Pancreas (tissue), 10 donors: ENCODE measurements around the gene SNRNP48. TPM values are rescaled to one million over a fixed set of nuclear protein-coding genes. Genes with fewer than 3 reads are reported as not detected.

Experiments used
- ATAC-seq, 4 donors: fragments of 200-7000 bp; cut with Tn5 transposase; one replicate each; pipeline versions ENCODE4 v1.8.0 to v1.9.1; 2020; ENCODE audit warnings: mild to moderate bottlenecking in 4 of 4, moderate library complexity in 4 of 4
- DNase-seq, 6 donors: peaks; one replicate each; pipeline ENCODE4 v3.0.0-alpha.2; 2020
- FAIRE-seq: peaks from 2 replicates; lab custom pipeline; 2012; peaks lifted over from hg19 to GRCh38; lab: Jason Lieb, UNC
- H3K27ac ChIP-seq, 4 donors: fragments of 200-600 bp; sonication (generic); 1 replicate in 3 of 4; 2 replicates in 1 of 4; pipeline versions ENCODE4 v1.5.0 to v1.8.0; 2020
- H3K27me3 ChIP-seq, 4 donors: fragments of 200-600 bp; one replicate each; pipeline ENCODE4 v1.8.0; 2021
- H3K36me3 ChIP-seq, 3 donors: fragments of 200-600 bp; sonication (generic) in 1 of 3; one replicate each; pipeline versions ENCODE4 v1.5.0 to v1.8.0; 2020 to 2021
- H3K4me1 ChIP-seq, 3 donors: fragments of 200-600 bp; one replicate each; pipeline ENCODE4 v1.8.0; 2021
- H3K4me3 ChIP-seq, 4 donors: fragments of 200-600 bp; sonication (generic) in 2 of 4; one replicate each; pipeline versions ENCODE4 v1.5.0 to v1.8.0; 2020 to 2021
- H3K9me3 ChIP-seq, 4 donors: fragments of 200-600 bp; one replicate each; pipeline ENCODE4 v1.8.0; 2021
- CTCF ChIP-seq, 4 donors: fragments of 200-600 bp; sonication (generic) in 3 of 4; IDR thresholded peaks; one replicate each; pipeline versions ENCODE4 v1.5.0 to v1.8.0; 2021; ENCODE audit warnings: antibody characterized with exemption in 4 of 4
- WGBS, 2 donors: extraction: QIAGEN DNeasy Blood & Tissue Kit; methylation state at CpG; one replicate each; pipeline ENCODE4 v1.1.7; 2013; 5-methylcytosine and 5-hydroxymethylcytosine counted together
- intact Hi-C, 3 donors: fragments of 100-400 bp; cut with DNase I; formaldehyde crosslinking; loops; one replicate each; pipeline versions ENCODE4 v1.11.1 to v1.14.2; 2022
- polyA plus RNA-seq, 2 donors: library from polyadenylated mRNA; stranded (reverse); fragments of 200-250 nt; gene quantifications; one replicate each; pipeline ENCODE4 v1.2.3, GENCODE V29; 2013
- total RNA-seq, 6 donors: library from RNA; stranded (reverse); fragmentation: NEBNext Ultra II Directional in 4 of 6; extraction: Animal tissue kit (Norgen Biotek cat#: 25700) in 4 of 6; gene quantifications; one replicate each; pipeline versions ENCODE4 v1.2.1 to v1.2.4, GENCODE V29; 2021 to 2023
- donor health status: healthy with polysubstance abuse.
- donor health status: DM: no; HTN: no; CAD: no; lungs with moderate emphysema.
- donor health status: DM: no; HTN: no; CAD: no.
- donor health status: control.
- donor health status: control.
- donor health status: Bipolar disorder and iron deficiency.
- donor health status: DM: yes; HTN: yes; CAD: no.
- donor health status: DM: no; HTN: no; CAD: no.
- donor health status: DM: no; HTN: no; CAD: no.
- donor health status: DM: yes; HTN: yes; CAD: no.

The SNRNP48 gene
- total and polyA plus RNA-seq, 8 donors = 3.2 to 8.1 (median 4.8) TPM

- 0% methylated on average over 68 to 80 of the region's 80 CpGs for WGBS, 2 donors
- DNase-seq (peak; percentile 41 to 88 (median 62)), ATAC-seq (peak; percentile 22 to 41 (median 37)), FAIRE-seq (no peak)
- intact Hi-C loops = no loop called here
- Histone ChIP-seq H3K36me3 (no peaks in the 10 kb centered on the region), H3K9me3 (no peaks in the 10 kb centered on the region), H3K27me3 (no peaks in the 10 kb centered on the region), H3K27ac (peak overlapping the region; percentile 93 to 96 (median 94)), H3K4me1 (peaks cover 0 to 25% (median 14%) of the 10 kb centered on the region in 3 donors), H3K4me3 (peak overlapping the region; percentile 62 to 91 (median 77))
- TF ChIP-seq CTCF (IDR thresholded peaks at IDR 0.05) = no peak
Measured at GRCh38 chr6:7542065-7542873, 47.7 kb upstream of the SNRNP48 start.

GRCh38 chr6:7542874-7543624 lies 46.9 kb upstream of the SNRNP48 start:
- ATAC-seq = peak; percentile 62 to 80 (median 72)
- intact Hi-C loops = no loop called here
- Histone ChIP-seq H3K4me1 (peaks cover 0 to 33% (median 20%) of the 10 kb centered on the region in 3 donors), H3K36me3 (no peaks in the 10 kb centered on the region), H3K4me3 (peak overlapping the region; percentile 62 to 91 (median 77)), H3K9me3 (no peaks in the 10 kb centered on the region), H3K27me3 (no peaks in the 10 kb centered on the region), H3K27ac (peak overlapping the region; percentile 93 to 96 (median 94))
- no peak for TF ChIP-seq CTCF (IDR thresholded peaks at IDR 0.05)
- no peak for FAIRE-seq
- WGBS, 2 donors = 1 to 2% methylated on average over 32 of the region's 32 CpGs
- peak; percentile 81 to 92 (median 86) for DNase-seq

GRCh38 chr6:7543789-7544424 lies 46.1 kb upstream of the SNRNP48 start:
- FAIRE-seq = no peak
- TF ChIP-seq CTCF (IDR thresholded peaks at IDR 0.05) = no peak
- Histone ChIP-seq H3K27ac (peak overlapping the region in 3 of 4 donors; percentile 16 to 96 (median 93)), H3K4me3 (peak overlapping the region in 3 of 4 donors; percentile 68 to 91 (median 86)), H3K4me1 (peaks cover 4 to 39% (median 29%) of the 10 kb centered on the region in 3 donors), H3K9me3 (no peaks in the 10 kb centered on the region), H3K27me3 (no peaks in the 10 kb centered on the region), H3K36me3 (no peaks in the 10 kb centered on the region)
- DNase-seq = peak in 2 of 6 donors; percentile 41 to 63
- ATAC-seq = no peak
- 9 to 10% methylated on average over 13 of the region's 13 CpGs for WGBS, 2 donors
- intact Hi-C loops = no loop called here

- FAIRE-seq = no peak
- peak overlapping the region in 2 of 4 donors; percentile 93 to 96 for H3K27ac ChIP-seq
Measured at GRCh38 chr6:7544597-7544996, 45.4 kb upstream of the SNRNP48 start.

More at GRCh38 chr6:7544597-7544996, 45.4 kb upstream of the SNRNP48 start:
- WGBS, 2 donors = 10 to 21% methylated on average over 3 of the region's 3 CpGs
- no peaks in the 10 kb centered on the region for H3K27me3 ChIP-seq
- intact Hi-C loops = no loop called here
- no peaks in the 10 kb centered on the region for H3K36me3 ChIP-seq
- H3K4me1 ChIP-seq = peaks cover 8 to 46% (median 35%) of the 10 kb centered on the region in 3 donors
- no peak for TF ChIP-seq CTCF (IDR thresholded peaks at IDR 0.05)
- H3K9me3 ChIP-seq = no peaks in the 10 kb centered on the region
- peak overlapping the region in 2 of 4 donors; percentile 68 to 91 for H3K4me3 ChIP-seq
- ATAC-seq (no peak), DNase-seq (no peak)
